ENCODE measurements around the gene THAP4.
"Not testable (repeated sequence)": the region's sequence is repeated elsewhere in the genome, so short reads cannot be mapped to it uniquely, and the experiment has no call there.

Gene THAP4

DNA sequence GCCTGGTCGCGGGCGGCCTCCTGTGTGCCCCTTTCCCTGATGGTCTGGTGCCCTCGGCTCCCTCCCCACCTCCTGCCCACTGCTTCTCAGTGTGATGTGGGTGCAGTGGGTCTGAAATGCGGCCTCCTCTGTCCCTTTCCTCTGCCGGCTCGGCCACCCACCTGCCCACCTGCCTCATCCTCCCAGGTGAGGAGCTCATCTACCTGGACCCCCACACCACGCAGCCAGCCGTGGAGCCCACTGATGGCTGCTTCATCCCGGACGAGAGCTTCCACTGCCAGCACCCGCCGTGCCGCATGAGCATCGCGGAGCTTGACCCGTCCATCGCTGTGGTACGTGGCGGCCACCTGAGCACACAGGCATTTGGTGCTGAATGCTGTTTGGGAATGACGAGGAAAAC, 31.4 kb upstream of the THAP4 start:
- Histone ChIP-seq H3F3A (ENCODE audit: insufficient read depth) (no peaks in the 10 kb centered on the region; the same call in 1 of the 2 replicates), H4K20me1 (ENCODE audit: low read depth, low read length) (no peaks in the 10 kb centered on the region), H3K4me3 (ENCODE audit: insufficient read depth, low read length, poor library complexity, severe bottlenecking) (no peak overlapping the region), H3K9me2 (replicated peaks; ENCODE audit: insufficient read depth, low read length) (no peaks in the 10 kb centered on the region), H3K79me2 (ENCODE audit: insufficient read depth, low read length) (no peaks in the 10 kb centered on the region), H3K9ac (ENCODE audit: low read length) (no peak overlapping the region), H2AFZ (ENCODE audit: low read depth, low read length, severe bottlenecking) (no peak overlapping the region), H3K27ac (ENCODE audit: low read depth, low read length) (no peak overlapping the region), H3K36me3 (ENCODE audit: low read length) (no peaks in the 10 kb centered on the region), H3K9me3 (ENCODE audit: insufficient read depth, low read length) (no peaks in the 10 kb centered on the region), H3K27me3 (ENCODE audit: low read length) (no peaks in the 10 kb centered on the region), H3K4me2 (ENCODE audit: low read depth, low read length, poor library complexity, severe bottlenecking) (no peak overlapping the region)
- TF ChIP-seq, protein P1, sequence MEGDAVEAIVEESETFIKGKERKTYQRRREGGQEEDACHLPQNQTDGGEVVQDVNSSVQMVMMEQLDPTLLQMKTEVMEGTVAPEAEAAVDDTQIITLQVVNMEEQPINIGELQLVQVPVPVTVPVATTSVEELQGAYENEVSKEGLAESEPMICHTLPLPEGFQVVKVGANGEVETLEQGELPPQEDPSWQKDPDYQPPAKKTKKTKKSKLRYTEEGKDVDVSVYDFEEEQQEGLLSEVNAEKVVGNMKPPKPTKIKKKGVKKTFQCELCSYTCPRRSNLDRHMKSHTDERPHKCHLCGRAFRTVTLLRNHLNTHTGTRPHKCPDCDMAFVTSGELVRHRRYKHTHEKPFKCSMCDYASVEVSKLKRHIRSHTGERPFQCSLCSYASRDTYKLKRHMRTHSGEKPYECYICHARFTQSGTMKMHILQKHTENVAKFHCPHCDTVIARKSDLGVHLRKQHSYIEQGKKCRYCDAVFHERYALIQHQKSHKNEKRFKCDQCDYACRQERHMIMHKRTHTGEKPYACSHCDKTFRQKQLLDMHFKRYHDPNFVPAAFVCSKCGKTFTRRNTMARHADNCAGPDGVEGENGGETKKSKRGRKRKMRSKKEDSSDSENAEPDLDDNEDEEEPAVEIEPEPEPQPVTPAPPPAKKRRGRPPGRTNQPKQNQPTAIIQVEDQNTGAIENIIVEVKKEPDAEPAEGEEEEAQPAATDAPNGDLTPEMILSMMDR (IDR thresholded peaks at IDR 0.05; ENCODE audit: insufficient read depth, low read length, poor library complexity, severe bottlenecking): no peak
- TF ChIP-seq EZH2phosphoT487 (conservative IDR thresholded peaks at IDR 0.05; ENCODE audit: low read length): no peak

DNA sequence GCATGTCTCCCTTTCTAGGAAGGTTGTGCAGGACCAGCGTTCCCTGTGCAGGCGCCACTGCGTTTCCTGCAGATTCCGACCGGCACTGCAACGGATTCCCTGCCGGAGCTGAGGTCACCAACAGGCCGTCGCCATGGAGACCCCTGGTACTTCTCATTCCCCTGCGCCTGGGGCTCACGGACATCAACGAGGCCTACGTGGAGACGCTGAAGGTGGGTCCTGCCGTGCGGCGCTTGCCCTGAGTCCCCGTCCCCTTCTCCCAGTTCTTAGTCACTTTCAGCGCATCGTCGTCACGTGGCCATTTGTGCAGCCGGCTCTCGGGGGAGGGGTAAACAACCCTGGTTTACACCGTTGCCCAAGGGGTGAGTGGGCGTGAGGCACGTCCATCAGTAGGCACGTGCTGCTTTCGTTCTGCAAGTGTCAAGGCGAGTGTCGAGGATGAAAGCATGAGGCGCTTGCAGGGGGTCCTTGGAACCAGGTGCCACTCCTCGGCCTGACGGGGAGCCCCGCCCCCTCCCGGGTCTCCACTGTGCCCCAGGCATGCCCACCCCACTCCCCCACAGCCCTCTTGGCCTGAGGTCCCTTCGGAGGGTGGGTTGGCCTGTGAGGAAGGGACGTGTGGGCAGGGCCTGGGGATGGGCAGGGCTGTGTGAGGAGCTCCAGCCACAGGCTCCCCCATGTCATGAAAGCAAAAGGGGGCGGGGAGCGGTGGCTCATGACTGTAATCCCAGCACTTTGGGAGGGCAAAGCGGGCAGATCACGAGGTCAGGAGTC, 29.9 kb upstream of the THAP4 start:
- TF ChIP-seq EZH2phosphoT487 (conservative IDR thresholded peaks at IDR 0.05; ENCODE audit: low read length): no peak
- TF ChIP-seq, protein P1 (IDR thresholded peaks at IDR 0.05; ENCODE audit: insufficient read depth, low read length, poor library complexity, severe bottlenecking): no peak
- no peaks in the 10 kb centered on the region for H3K27me3 ChIP-seq (ENCODE audit: low read length)
- H2AFZ ChIP-seq (ENCODE audit: low read depth, low read length, severe bottlenecking): no peak overlapping the region
- no peak overlapping the region for H3K27ac ChIP-seq (ENCODE audit: low read depth, low read length)
- no peaks in the 10 kb centered on the region for H3K9me2 ChIP-seq (replicated peaks; ENCODE audit: insufficient read depth, low read length)
- H3K9ac ChIP-seq (ENCODE audit: low read length): no peak overlapping the region
- H3F3A ChIP-seq (ENCODE audit: insufficient read depth): no peaks in the 10 kb centered on the region; the same call in 1 of the 2 replicates
- H3K9me3 ChIP-seq (ENCODE audit: insufficient read depth, low read length): no peaks in the 10 kb centered on the region
- no peak overlapping the region for H3K4me3 ChIP-seq (ENCODE audit: insufficient read depth, low read length, poor library complexity, severe bottlenecking)
- no peaks in the 10 kb centered on the region for H3K79me2 ChIP-seq (ENCODE audit: insufficient read depth, low read length)
- H4K20me1 ChIP-seq (ENCODE audit: low read depth, low read length): no peaks in the 10 kb centered on the region
- H3K4me2 ChIP-seq (ENCODE audit: low read depth, low read length, poor library complexity, severe bottlenecking): no peak overlapping the region
- H3K36me3 ChIP-seq (ENCODE audit: low read length): no peaks in the 10 kb centered on the region

DNA sequence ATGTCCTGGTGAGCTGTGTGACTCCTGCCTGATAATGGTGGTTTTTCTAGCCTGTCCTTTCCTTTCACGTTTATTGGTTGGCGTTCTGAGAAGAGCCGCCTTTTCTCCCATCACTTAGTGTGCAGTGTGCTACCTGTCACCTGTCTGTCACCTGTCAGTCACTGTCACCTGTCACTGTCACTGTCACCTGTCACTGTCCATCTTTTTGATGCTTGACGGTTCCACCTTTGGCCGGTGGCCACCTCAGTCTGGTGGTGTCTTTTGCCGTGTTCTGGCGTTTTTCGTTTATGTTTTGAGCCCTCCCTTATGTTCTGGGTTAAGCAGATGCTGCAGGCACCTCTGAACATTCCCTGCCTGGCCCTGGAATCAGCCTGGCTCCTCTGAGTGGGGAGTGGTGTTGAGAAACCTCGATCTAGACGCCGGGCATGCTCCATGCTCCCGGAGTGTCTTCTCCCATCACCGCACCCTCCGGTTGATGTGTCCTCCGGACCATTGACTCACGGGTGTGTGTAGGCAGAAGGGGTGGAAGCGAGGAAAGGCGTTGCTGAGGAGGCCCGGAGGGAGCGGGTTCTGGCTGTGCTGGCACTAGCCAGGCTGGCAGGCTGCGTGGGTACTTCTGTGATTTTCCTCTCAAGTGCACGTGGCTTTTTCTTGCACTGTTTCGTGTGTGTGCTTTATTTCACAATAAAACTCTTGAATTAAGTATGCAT, 28.9 kb upstream of the THAP4 start:
- H4K20me1 ChIP-seq (ENCODE audit: low read depth, low read length): no peaks in the 10 kb centered on the region
- no peaks in the 10 kb centered on the region for H3K27me3 ChIP-seq (ENCODE audit: low read length)
- H3K36me3 ChIP-seq (ENCODE audit: low read length): no peaks in the 10 kb centered on the region
- no peak overlapping the region for H2AFZ ChIP-seq (ENCODE audit: low read depth, low read length, severe bottlenecking)
- TF ChIP-seq, protein P1 (IDR thresholded peaks at IDR 0.05; ENCODE audit: insufficient read depth, low read length, poor library complexity, severe bottlenecking): no peak
- no peak for TF ChIP-seq EZH2phosphoT487 (conservative IDR thresholded peaks at IDR 0.05; ENCODE audit: low read length)
- H3K27ac ChIP-seq (ENCODE audit: low read depth, low read length): no peak overlapping the region
- no peak overlapping the region for H3K9ac ChIP-seq (ENCODE audit: low read length)
- H3K9me3 ChIP-seq (ENCODE audit: insufficient read depth, low read length): no peaks in the 10 kb centered on the region
- no peaks in the 10 kb centered on the region for H3K9me2 ChIP-seq (replicated peaks; ENCODE audit: insufficient read depth, low read length)
- no peak overlapping the region for H3K4me3 ChIP-seq (ENCODE audit: insufficient read depth, low read length, poor library complexity, severe bottlenecking)
- H3K79me2 ChIP-seq (ENCODE audit: insufficient read depth, low read length): no peaks in the 10 kb centered on the region
- no peaks in the 10 kb centered on the region; the same call in 1 of the 2 replicates for H3F3A ChIP-seq (ENCODE audit: insufficient read depth)
- no peak overlapping the region for H3K4me2 ChIP-seq (ENCODE audit: low read depth, low read length, poor library complexity, severe bottlenecking)

DNA sequence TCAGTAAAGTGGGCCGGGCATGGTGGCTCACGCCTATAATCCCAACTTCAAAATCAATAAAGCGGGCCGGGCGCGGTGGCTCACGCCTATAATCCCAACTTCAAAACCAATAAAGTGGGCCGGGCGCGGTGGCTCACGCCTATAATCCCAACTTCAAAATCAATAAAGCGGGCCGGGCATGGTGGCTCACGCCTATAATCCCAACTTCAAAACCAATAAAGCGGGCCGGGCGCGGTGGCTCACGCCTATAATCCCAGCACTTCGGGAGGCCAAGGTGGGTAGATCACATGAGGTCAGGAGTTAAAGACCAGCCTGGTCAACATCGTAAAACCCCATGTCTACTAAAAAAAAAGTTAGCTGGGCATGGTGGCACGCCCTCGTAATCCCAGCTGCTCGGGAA, 25.8 kb upstream of the THAP4 start:
- H3K4me2 ChIP-seq (ENCODE audit: low read depth, low read length, poor library complexity, severe bottlenecking); H4K20me1 ChIP-seq (ENCODE audit: low read depth, low read length); H3K36me3 ChIP-seq (ENCODE audit: low read length); H2AFZ ChIP-seq (ENCODE audit: low read depth, low read length, severe bottlenecking); H3K79me2 ChIP-seq (ENCODE audit: insufficient read depth, low read length); H3K9me2 ChIP-seq (replicated peaks; ENCODE audit: insufficient read depth, low read length); H3K9me3 ChIP-seq (ENCODE audit: insufficient read depth, low read length); H3K27ac ChIP-seq (ENCODE audit: low read depth, low read length); H3K9ac ChIP-seq (ENCODE audit: low read length); H3K27me3 ChIP-seq (ENCODE audit: low read length); H3K4me3 ChIP-seq (ENCODE audit: insufficient read depth, low read length, poor library complexity, severe bottlenecking); H3F3A ChIP-seq (ENCODE audit: insufficient read depth): not testable (repeated sequence)

All from SU-DHL-6 (cell line).